HepG2 (cell line): ENCODE results near the gene ZCCHC3. TPM values are rescaled to one million over a fixed set of nuclear protein-coding genes. Genes with fewer than 3 reads are reported as not detected.

Experiments used
- FLYWCH1 ChIP-seq: sonication (generic); formaldehyde crosslinking; IDR thresholded peaks from 2 replicates; pipeline ENCODE4 v1.8.1; 2023; ENCODE audit warnings: mild to moderate bottlenecking, missing genetic modification reagents
- GLI4 ChIP-seq: sonication (generic); formaldehyde crosslinking; IDR thresholded peaks from 2 replicates; pipeline ENCODE4 v1.5.1; 2020; ENCODE audit warnings: missing genetic modification reagents, mild to moderate bottlenecking, moderate library complexity, borderline replicate concordance
- GZF1 ChIP-seq: sonication (generic); formaldehyde crosslinking; IDR thresholded peaks from 2 replicates; pipeline ENCODE4 v1.5.1; 2020; ENCODE audit warnings: mild to moderate bottlenecking, missing genetic modification reagents
- IKZF1 ChIP-seq: fragments of 450-650 bp; IDR thresholded peaks from 2 replicates; pipeline ENCODE4 v1.7.1; 2016
- MAFF ChIP-seq: IDR thresholded peaks from 2 replicates; pipeline ENCODE4 v1.6.1; 2011; ENCODE audit warnings: low read depth, low read length, improper control_type of control experiment
- NCOA2 ChIP-seq: sonication (generic); formaldehyde crosslinking; IDR thresholded peaks from 2 replicates; pipeline ENCODE4 v1.8.0; 2022; ENCODE audit warnings: inconsistent platforms
- PHF8 ChIP-seq: sonication (generic); formaldehyde crosslinking; IDR thresholded peaks from 2 replicates; pipeline ENCODE4 v1.5.0; 2020; ENCODE audit warnings: missing genetic modification reagents
- SSRP1 ChIP-seq: IDR thresholded peaks from 2 replicates; pipeline ENCODE4 v1.6.1; 2016; ENCODE audit warnings: control low read depth
- ZFP82 ChIP-seq: sonication (generic); formaldehyde crosslinking; IDR thresholded peaks from 2 replicates; pipeline ENCODE4 v1.5.1; 2020; ENCODE audit warnings: mild to moderate bottlenecking, missing genetic modification reagents, borderline replicate concordance
- ZNF549 ChIP-seq: sonication (generic); formaldehyde crosslinking; IDR thresholded peaks from 2 replicates; pipeline ENCODE4 v1.5.0; 2020; ENCODE audit warnings: missing genetic modification reagents
- ZNF570 ChIP-seq: sonication (generic); formaldehyde crosslinking; IDR thresholded peaks from 2 replicates; pipeline ENCODE4 v1.4.0; 2020; ENCODE audit warnings: mild to moderate bottlenecking, missing genetic modification reagents, borderline replicate concordance
- ZNF619 ChIP-seq: sonication (generic); formaldehyde crosslinking; IDR thresholded peaks from 2 replicates; pipeline ENCODE4 v1.4.0; 2020; ENCODE audit warnings: mild to moderate bottlenecking, missing genetic modification reagents
- ZNF766 ChIP-seq: sonication (generic); formaldehyde crosslinking; IDR thresholded peaks from 2 replicates; pipeline ENCODE4 v1.5.0; 2020; ENCODE audit warnings: missing genetic modification reagents, borderline replicate concordance
- polyA plus RNA-seq, 8 experiments: library from polyadenylated mRNA; depleted of rRNA in 3 of 8; stranded (reverse) in 7 of 8; unstranded in 1 of 8; fragments of >200 nt; fragmentation: Illumina TruSeq in 4 of 8; extraction: Trizol in 4 of 8; gene quantifications; 2 replicates each; pipeline versions ENCODE4 v1.2.1 to v1.2.3, GENCODE V29; 2011 to 2016; ENCODE audit warnings: low read depth in 4 of 8, missing spikeins in 1 of 8, mixed read lengths in 1 of 8; ENCODE audit not compliant: insufficient read depth in 1 of 8
- total RNA-seq, 5 experiments: library from RNA; depleted of rRNA; stranded (reverse); fragments of >200 nt; fragmentation: Illumina TruSeq; extraction: Trizol; gene quantifications; 2 replicates each; pipeline ENCODE4 v1.2.3, GENCODE V29; 2016; ENCODE audit warnings: low read depth in 1 of 5
- TF ChIP-seq, protein P1 (sequence below): sonication (generic); formaldehyde crosslinking; IDR thresholded peaks from 2 replicates; pipeline ENCODE4 v1.5.0; 2020; ENCODE audit warnings: mild to moderate bottlenecking, missing genetic modification reagents
- TF ChIP-seq, protein P2 (sequence below): sonication (generic); formaldehyde crosslinking; IDR thresholded peaks from 2 replicates; pipeline ENCODE4 v1.5.0; 2020; ENCODE audit warnings: mild to moderate bottlenecking, missing genetic modification reagents
- TF ChIP-seq, protein P3 (sequence below): sonication (generic); formaldehyde crosslinking; IDR thresholded peaks from 2 replicates; pipeline ENCODE4 v1.9.0; 2021; ENCODE audit warnings: missing genetic modification reagents, borderline replicate concordance
- TF ChIP-seq, protein P4 (sequence below): sonication (generic); formaldehyde crosslinking; IDR thresholded peaks from 2 replicates; pipeline ENCODE4 v1.4.0; 2020; ENCODE audit warnings: low read depth, mild to moderate bottlenecking, missing genetic modification reagents
- TF ChIP-seq, protein P5 (sequence below): sonication (generic); formaldehyde crosslinking; IDR thresholded peaks from 2 replicates; pipeline ENCODE4 v1.5.0; 2020; ENCODE audit warnings: mild to moderate bottlenecking, missing genetic modification reagents, borderline replicate concordance
- TF ChIP-seq, protein P6 (sequence below): sonication (generic); formaldehyde crosslinking; IDR thresholded peaks from 2 replicates; pipeline ENCODE4 v1.5.0; 2020; ENCODE audit warnings: mild to moderate bottlenecking, low read depth, missing genetic modification reagents, borderline replicate concordance

Gene ZCCHC3
- total and polyA plus RNA-seq, 2 of the 13 experiments (the other 11 are each of a cell fraction or from before 2014, with no cell fraction given) = 46.6 to 63.0 TPM

DNA sequence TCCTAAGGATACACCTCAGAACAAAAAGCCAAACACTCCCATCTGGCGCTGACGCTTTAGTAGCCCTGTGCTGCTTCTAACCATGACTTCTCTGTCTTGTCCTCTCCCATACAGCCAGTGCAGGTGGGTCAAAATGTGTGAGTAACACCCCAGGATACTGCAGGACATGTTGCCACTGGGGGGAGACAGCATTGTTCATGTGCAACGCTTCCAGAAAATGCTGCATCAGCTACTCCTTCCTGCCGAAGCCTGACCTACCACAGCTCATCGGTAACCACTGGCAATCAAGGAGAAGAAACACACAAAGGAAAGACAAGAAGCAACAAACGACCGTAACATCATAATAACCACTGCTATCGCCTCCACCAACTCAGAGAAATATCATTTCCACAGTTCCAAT lies 38.4 kb upstream of the ZCCHC3 start (continued):
- TF ChIP-seq ZNF766 (CRISPR knock-in tag) (no peak), IKZF1 (no peak), PHF8 (CRISPR knock-in tag) (no peak), ZNF549 (CRISPR knock-in tag) (no peak), MAFF (peak; percentile 99), ZNF570 (no peak), SSRP1 (CRISPR knock-in tag) (no peak), GZF1 (CRISPR knock-in tag) (no peak), NCOA2 (no peak), ZNF619 (no peak), GLI4 (CRISPR knock-in tag) (no peak), FLYWCH1 (CRISPR knock-in tag) (no peak), ZFP82 (CRISPR knock-in tag) (no peak)
- TF ChIP-seq, protein P1, sequence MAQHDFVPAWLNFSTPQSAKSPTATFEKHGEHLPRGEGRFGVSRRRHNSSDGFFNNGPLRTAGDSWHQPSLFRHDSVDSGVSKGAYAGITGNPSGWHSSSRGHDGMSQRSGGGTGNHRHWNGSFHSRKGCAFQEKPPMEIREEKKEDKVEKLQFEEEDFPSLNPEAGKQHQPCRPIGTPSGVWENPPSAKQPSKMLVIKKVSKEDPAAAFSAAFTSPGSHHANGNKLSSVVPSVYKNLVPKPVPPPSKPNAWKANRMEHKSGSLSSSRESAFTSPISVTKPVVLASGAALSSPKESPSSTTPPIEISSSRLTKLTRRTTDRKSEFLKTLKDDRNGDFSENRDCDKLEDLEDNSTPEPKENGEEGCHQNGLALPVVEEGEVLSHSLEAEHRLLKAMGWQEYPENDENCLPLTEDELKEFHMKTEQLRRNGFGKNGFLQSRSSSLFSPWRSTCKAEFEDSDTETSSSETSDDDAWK (CRISPR knock-in tag) = no peak
- TF ChIP-seq, protein P2, sequence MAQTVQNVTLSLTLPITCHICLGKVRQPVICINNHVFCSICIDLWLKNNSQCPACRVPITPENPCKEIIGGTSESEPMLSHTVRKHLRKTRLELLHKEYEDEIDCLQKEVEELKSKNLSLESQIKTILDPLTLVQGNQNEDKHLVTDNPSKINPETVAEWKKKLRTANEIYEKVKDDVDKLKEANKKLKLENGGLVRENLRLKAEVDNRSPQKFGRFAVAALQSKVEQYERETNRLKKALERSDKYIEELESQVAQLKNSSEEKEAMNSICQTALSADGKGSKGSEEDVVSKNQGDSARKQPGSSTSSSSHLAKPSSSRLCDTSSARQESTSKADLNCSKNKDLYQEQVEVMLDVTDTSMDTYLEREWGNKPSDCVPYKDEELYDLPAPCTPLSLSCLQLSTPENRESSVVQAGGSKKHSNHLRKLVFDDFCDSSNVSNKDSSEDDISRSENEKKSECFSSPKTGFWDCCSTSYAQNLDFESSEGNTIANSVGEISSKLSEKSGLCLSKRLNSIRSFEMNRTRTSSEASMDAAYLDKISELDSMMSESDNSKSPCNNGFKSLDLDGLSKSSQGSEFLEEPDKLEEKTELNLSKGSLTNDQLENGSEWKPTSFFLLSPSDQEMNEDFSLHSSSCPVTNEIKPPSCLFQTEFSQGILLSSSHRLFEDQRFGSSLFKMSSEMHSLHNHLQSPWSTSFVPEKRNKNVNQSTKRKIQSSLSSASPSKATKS (CRISPR knock-in tag) = no peak
- TF ChIP-seq, protein P3, sequence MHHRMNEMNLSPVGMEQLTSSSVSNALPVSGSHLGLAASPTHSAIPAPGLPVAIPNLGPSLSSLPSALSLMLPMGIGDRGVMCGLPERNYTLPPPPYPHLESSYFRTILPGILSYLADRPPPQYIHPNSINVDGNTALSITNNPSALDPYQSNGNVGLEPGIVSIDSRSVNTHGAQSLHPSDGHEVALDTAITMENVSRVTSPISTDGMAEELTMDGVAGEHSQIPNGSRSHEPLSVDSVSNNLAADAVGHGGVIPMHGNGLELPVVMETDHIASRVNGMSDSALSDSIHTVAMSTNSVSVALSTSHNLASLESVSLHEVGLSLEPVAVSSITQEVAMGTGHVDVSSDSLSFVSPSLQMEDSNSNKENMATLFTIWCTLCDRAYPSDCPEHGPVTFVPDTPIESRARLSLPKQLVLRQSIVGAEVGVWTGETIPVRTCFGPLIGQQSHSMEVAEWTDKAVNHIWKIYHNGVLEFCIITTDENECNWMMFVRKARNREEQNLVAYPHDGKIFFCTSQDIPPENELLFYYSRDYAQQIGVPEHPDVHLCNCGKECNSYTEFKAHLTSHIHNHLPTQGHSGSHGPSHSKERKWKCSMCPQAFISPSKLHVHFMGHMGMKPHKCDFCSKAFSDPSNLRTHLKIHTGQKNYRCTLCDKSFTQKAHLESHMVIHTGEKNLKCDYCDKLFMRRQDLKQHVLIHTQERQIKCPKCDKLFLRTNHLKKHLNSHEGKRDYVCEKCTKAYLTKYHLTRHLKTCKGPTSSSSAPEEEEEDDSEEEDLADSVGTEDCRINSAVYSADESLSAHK (CRISPR knock-in tag) = no peak
- TF ChIP-seq, protein P4, sequence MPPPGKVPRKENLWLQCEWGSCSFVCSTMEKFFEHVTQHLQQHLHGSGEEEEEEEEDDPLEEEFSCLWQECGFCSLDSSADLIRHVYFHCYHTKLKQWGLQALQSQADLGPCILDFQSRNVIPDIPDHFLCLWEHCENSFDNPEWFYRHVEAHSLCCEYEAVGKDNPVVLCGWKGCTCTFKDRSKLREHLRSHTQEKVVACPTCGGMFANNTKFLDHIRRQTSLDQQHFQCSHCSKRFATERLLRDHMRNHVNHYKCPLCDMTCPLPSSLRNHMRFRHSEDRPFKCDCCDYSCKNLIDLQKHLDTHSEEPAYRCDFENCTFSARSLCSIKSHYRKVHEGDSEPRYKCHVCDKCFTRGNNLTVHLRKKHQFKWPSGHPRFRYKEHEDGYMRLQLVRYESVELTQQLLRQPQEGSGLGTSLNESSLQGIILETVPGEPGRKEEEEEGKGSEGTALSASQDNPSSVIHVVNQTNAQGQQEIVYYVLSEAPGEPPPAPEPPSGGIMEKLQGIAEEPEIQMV (CRISPR knock-in tag) = peak; percentile 68; the same call in 1 of the 2 replicates
- TF ChIP-seq, protein P5, sequence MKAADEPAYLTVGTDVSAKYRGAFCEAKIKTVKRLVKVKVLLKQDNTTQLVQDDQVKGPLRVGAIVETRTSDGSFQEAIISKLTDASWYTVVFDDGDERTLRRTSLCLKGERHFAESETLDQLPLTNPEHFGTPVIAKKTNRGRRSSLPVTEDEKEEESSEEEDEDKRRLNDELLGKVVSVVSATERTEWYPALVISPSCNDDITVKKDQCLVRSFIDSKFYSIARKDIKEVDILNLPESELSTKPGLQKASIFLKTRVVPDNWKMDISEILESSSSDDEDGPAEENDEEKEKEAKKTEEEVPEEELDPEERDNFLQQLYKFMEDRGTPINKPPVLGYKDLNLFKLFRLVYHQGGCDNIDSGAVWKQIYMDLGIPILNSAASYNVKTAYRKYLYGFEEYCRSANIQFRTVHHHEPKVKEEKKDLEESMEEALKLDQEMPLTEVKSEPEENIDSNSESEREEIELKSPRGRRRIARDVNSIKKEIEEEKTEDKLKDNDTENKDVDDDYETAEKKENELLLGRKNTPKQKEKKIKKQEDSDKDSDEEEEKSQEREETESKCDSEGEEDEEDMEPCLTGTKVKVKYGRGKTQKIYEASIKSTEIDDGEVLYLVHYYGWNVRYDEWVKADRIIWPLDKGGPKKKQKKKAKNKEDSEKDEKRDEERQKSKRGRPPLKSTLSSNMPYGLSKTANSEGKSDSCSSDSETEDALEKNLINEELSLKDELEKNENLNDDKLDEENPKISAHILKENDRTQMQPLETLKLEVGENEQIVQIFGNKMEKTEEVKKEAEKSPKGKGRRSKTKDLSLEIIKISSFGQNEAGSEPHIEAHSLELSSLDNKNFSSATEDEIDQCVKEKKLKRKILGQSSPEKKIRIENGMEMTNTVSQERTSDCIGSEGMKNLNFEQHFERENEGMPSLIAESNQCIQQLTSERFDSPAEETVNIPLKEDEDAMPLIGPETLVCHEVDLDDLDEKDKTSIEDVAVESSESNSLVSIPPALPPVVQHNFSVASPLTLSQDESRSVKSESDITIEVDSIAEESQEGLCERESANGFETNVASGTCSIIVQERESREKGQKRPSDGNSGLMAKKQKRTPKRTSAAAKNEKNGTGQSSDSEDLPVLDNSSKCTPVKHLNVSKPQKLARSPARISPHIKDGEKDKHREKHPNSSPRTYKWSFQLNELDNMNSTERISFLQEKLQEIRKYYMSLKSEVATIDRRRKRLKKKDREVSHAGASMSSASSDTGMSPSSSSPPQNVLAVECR (CRISPR knock-in tag) = no peak
- TF ChIP-seq, protein P6, sequence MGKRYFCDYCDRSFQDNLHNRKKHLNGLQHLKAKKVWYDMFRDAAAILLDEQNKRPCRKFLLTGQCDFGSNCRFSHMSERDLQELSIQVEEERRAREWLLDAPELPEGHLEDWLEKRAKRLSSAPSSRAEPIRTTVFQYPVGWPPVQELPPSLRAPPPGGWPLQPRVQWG (CRISPR knock-in tag) = no peak
